SK-N-SH treated with all-trans-retinoic acid at 6 μM for 48 hours (cell line): ENCODE results near the gene UNCX.

Experiments
- ARNTL ChIP-seq: fragments of 450-650 bp; formaldehyde crosslinking; IDR thresholded peaks from 2 replicates; pipeline ENCODE4 v1.5.0; 2020; ENCODE audit warnings: low read depth, mild to moderate bottlenecking, moderate library complexity, borderline replicate concordance
- BACH2 ChIP-seq: fragments of 250-450 bp; sonication (Bioruptor Pico); IDR thresholded peaks from 2 replicates; pipeline ENCODE4 v1.9.0; 2021; ENCODE audit warnings: mild to moderate bottlenecking, borderline replicate concordance
- SNAI2 ChIP-seq: fragments of 250-450 bp; sonication (Bioruptor Pico); IDR thresholded peaks from 2 replicates; pipeline ENCODE4 v1.5.0; 2020; ENCODE audit warnings: mild to moderate bottlenecking, moderate library complexity
- TOX ChIP-seq: fragments of 250-450 bp; sonication (Bioruptor Pico); IDR thresholded peaks from 2 replicates; pipeline ENCODE4 v1.8.0; 2021; ENCODE audit warnings: mild to moderate bottlenecking, moderate library complexity, borderline replicate concordance
- ZC3H10 ChIP-seq: fragments of 250-450 bp; sonication (Bioruptor Pico); IDR thresholded peaks from 2 replicates; pipeline ENCODE4 v1.5.1; 2021; ENCODE audit warnings: mild to moderate bottlenecking, moderate library complexity
- ZFP3 ChIP-seq: fragments of 250-450 bp; sonication (Bioruptor Pico); IDR thresholded peaks from 2 replicates; pipeline ENCODE4 v1.5.0; 2020; ENCODE audit warnings: mild to moderate bottlenecking, moderate library complexity
- ZFP30 ChIP-seq: fragments of 450-650 bp; formaldehyde crosslinking; IDR thresholded peaks from 2 replicates; pipeline ENCODE4 v1.5.0; 2022; ENCODE audit warnings: mild to moderate bottlenecking, moderate library complexity
- ZNF70 ChIP-seq: fragments of 450-650 bp; formaldehyde crosslinking; IDR thresholded peaks from 2 replicates; pipeline ENCODE4 v1.5.0; 2020; ENCODE audit warnings: mild to moderate bottlenecking, moderate library complexity
- TF ChIP-seq, protein P1 (sequence below): fragments of 250-450 bp; sonication (Bioruptor Pico); IDR thresholded peaks from 2 replicates; pipeline ENCODE4 v1.8.0; 2020; ENCODE audit warnings: mild to moderate bottlenecking, moderate library complexity, borderline replicate concordance
- TF ChIP-seq, protein P2 (sequence below): fragments of 250-450 bp; sonication (Bioruptor Pico); IDR thresholded peaks from 2 replicates; pipeline ENCODE4 v1.5.1; 2020; ENCODE audit warnings: low read depth, mild to moderate bottlenecking, moderate library complexity

DNA sequence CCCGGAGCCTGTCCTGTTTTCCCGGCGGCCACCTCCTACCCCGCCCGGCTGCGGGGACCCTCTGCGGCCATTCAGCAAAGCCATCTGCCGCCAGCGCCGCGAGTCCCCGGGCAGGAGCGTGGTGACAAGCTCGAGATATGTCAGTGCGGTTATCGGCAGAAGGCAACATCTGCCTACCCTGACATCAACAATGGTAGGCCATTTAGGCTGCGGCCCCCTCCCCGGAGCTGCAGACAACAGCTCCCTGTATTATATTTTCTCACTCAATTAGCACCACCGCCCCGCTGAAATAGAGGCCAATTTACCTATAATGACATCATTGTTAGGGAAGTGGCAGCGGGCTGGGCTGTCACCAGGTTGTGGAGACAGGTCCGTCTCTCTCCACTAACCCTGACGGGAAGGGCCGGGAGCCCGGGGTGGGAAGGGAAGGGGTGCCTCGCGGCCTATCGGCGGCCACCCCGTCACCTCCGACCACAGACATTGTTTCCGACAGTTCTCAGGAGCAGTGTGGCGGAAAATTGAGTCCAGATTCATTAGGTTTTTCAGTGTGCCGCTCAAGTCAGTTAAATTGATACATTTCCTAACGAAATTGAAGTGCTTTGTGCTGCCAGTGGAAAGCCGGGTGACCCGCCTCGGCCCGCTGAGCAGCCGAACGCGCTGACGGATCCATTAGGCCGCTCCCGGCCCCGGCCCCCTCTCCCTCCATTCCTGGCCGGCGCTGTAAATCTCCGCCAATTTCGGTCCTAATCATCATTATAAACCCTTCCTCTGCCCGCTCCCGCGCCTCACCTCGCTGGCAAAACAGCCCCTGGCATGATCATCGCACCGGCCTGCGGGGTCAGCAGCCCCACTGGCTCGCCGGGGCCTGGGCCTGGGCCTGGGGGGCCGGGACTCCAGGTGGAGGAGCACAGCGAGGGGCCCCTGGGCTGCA, 43.0 kb downstream of the UNCX start:
- no peak for TF ChIP-seq ZFP3 (CRISPR knock-in tag)
- no peak for TF ChIP-seq TOX (CRISPR knock-in tag)
- TF ChIP-seq ZFP30, result no peak
- TF ChIP-seq, protein P1, sequence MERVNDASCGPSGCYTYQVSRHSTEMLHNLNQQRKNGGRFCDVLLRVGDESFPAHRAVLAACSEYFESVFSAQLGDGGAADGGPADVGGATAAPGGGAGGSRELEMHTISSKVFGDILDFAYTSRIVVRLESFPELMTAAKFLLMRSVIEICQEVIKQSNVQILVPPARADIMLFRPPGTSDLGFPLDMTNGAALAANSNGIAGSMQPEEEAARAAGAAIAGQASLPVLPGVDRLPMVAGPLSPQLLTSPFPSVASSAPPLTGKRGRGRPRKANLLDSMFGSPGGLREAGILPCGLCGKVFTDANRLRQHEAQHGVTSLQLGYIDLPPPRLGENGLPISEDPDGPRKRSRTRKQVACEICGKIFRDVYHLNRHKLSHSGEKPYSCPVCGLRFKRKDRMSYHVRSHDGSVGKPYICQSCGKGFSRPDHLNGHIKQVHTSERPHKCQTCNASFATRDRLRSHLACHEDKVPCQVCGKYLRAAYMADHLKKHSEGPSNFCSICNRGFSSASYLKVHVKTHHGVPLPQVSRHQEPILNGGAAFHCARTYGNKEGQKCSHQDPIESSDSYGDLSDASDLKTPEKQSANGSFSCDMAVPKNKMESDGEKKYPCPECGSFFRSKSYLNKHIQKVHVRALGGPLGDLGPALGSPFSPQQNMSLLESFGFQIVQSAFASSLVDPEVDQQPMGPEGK (CRISPR knock-in tag), result no peak
- TF ChIP-seq, protein P2, sequence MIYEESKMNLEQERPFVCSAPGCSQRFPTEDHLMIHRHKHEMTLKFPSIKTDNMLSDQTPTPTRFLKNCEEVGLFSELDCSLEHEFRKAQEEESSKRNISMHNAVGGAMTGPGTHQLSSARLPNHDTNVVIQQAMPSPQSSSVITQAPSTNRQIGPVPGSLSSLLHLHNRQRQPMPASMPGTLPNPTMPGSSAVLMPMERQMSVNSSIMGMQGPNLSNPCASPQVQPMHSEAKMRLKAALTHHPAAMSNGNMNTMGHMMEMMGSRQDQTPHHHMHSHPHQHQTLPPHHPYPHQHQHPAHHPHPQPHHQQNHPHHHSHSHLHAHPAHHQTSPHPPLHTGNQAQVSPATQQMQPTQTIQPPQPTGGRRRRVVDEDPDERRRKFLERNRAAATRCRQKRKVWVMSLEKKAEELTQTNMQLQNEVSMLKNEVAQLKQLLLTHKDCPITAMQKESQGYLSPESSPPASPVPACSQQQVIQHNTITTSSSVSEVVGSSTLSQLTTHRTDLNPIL (CRISPR knock-in tag), result no peak
- no peak for TF ChIP-seq ZNF70 (CRISPR knock-in tag)
- TF ChIP-seq SNAI2, result no peak
- TF ChIP-seq BACH2 (CRISPR knock-in tag), result no peak
- no peak for TF ChIP-seq ARNTL (CRISPR knock-in tag)
- TF ChIP-seq ZC3H10 (CRISPR knock-in tag), result no peak
